GM12878 (cell line): ENCODE data around the gene RPUSD1. TPM values are rescaled to one million over a fixed set of nuclear protein-coding genes. Genes with fewer than 3 reads are reported as not detected.

Source experiments
- ATAC-seq: fragments of 200-7000 bp; cut with Tn5 transposase; 3 replicates; pipeline ENCODE4 v1.9.1; 2020; ENCODE audit warnings: mild to moderate bottlenecking, moderate library complexity
- BruUV-seq: library from RNA; stranded (reverse); fragments of 400-500 nt; replicated peaks from 2 replicates; lab custom pipeline; 2021; lab: Mats Ljungman, UMichigan
- CTCF ChIA-PET: fragments of 300-600 bp; sonication (Branson Sonifier 250); formaldehyde crosslinking; extraction: SDS; loops from one replicate; lab custom pipeline; 2021; ENCODE audit warnings: inconsistent platforms; lab: Yijun Ruan, JAX
- POLR2A ChIA-PET: fragments of 350-600 bp; formaldehyde crosslinking; extraction: SDS; loops from one replicate; lab custom pipeline; 2021; ENCODE audit warnings: inconsistent platforms; lab: Charles Lee
- RAD21 ChIA-PET: fragments of 300-600 bp; sonication (Branson Sonifier 250); formaldehyde crosslinking; loops from one replicate; lab custom pipeline; 2023; ENCODE audit warnings: antibody characterized with exemption; ENCODE audit not compliant: unreplicated experiment; lab: Charles Lee
- SMC1A ChIA-PET: fragments of 300-600 bp; sonication (Branson Sonifier 250); formaldehyde crosslinking; loops from one replicate; lab custom pipeline; 2023; ENCODE audit not compliant: unreplicated experiment, uncharacterized antibody; lab: Charles Lee
- DNase-seq: peaks from one replicate; pipeline ENCODE4 v3.0.0-alpha.2; 2011; ENCODE audit warnings: low read depth, low spot score
- FAIRE-seq: peaks from 3 replicates; lab custom pipeline; 2011; peaks lifted over from hg19 to GRCh38; lab: Jason Lieb, UNC
- H2AFZ ChIP-seq: 2 replicates; pipeline ENCODE4 v1.6.0; 2011; ENCODE audit warnings: low read depth, low read length, control low read depth; ENCODE audit not compliant: control insufficient read depth
- H3K27ac ChIP-seq: 2 replicates; pipeline ENCODE4 v1.5.1; 2011; ENCODE audit warnings: control low read depth; ENCODE audit not compliant: control insufficient read depth, insufficient read depth
- H3K27me3 ChIP-seq, 2 experiments: replicated peaks in 1 of 2; 2 replicates each; pipeline versions ENCODE4 v1.6.0 to v1.6.1; 2011; ENCODE audit warnings: low read length in 1 of 2; ENCODE audit not compliant: control insufficient read depth in 2 of 2, insufficient read depth in 2 of 2
- H3K36me3 ChIP-seq, 2 experiments: 2 replicates each; pipeline ENCODE4 v1.5.1; 2011; ENCODE audit warnings: low read length in 1 of 2; ENCODE audit not compliant: control insufficient read depth in 2 of 2, insufficient read depth in 2 of 2
- H3K4me1 ChIP-seq: 2 replicates; pipeline ENCODE4 v1.6.1; 2011; ENCODE audit warnings: mild to moderate bottlenecking, low read length, moderate library complexity, mixed read lengths; ENCODE audit not compliant: control insufficient read depth, insufficient read depth
- H3K4me2 ChIP-seq: 2 replicates; pipeline ENCODE4 v1.6.0; 2011; ENCODE audit warnings: control low read depth; ENCODE audit not compliant: control insufficient read depth, insufficient read depth
- H3K4me3 ChIP-seq: fragments of 200-600 bp; sonication (generic); 2 replicates; pipeline ENCODE4 v1.5.1; 2016
- H3K79me2 ChIP-seq: 2 replicates; pipeline ENCODE4 v1.6.0; 2011; ENCODE audit warnings: low read length; ENCODE audit not compliant: control insufficient read depth, insufficient read depth
- H3K9ac ChIP-seq: 2 replicates; pipeline ENCODE4 v1.8.0; 2011; ENCODE audit warnings: low read length, control low read depth, mixed read lengths; ENCODE audit not compliant: control insufficient read depth, insufficient read depth
- H3K9me3 ChIP-seq: replicated peaks from 3 replicates; pipeline ENCODE4 v1.5.1; 2011; ENCODE audit warnings: mild to moderate bottlenecking, low read length; ENCODE audit not compliant: control insufficient read depth, insufficient read depth
- H4K20me1 ChIP-seq: 2 replicates; pipeline ENCODE4 v1.6.0; 2011; ENCODE audit not compliant: control insufficient read depth, insufficient read depth
- ATF7 ChIP-seq: fragments of 450-650 bp; IDR thresholded peaks from 2 replicates; pipeline ENCODE4 v1.6.1; 2016; ENCODE audit warnings: low read depth, mild to moderate bottlenecking
- BACH1 ChIP-seq: fragments of 450-650 bp; IDR thresholded peaks from 2 replicates; pipeline ENCODE4 v1.6.1; 2017; ENCODE audit warnings: mild to moderate bottlenecking, borderline replicate concordance
- CHD1 ChIP-seq: IDR thresholded peaks from 2 replicates; pipeline ENCODE4 v1.6.1; 2012; ENCODE audit warnings: low read depth, low read length, improper control_type of control experiment
- EED ChIP-seq: sonication (generic); IDR thresholded peaks from 2 replicates; pipeline ENCODE4 v1.6.1; 2016; ENCODE audit warnings: antibody characterized with exemption, low read depth
- ETV6 ChIP-seq, 2 experiments: fragments of 450-650 bp in 1 of 2; IDR thresholded peaks in 1 of 2; conservative IDR thresholded peaks in 1 of 2; 2 replicates each; pipeline ENCODE4 v1.6.1; 2014; ENCODE audit warnings: antibody characterized with exemption in 1 of 2, borderline replicate concordance in 1 of 2, low read depth in 1 of 2, mild to moderate bottlenecking in 1 of 2, moderate library complexity in 1 of 2
- IKZF2 ChIP-seq, 2 experiments: fragments of 450-650 bp; IDR thresholded peaks; 2 replicates each; pipeline ENCODE4 v1.6.1; 2017; ENCODE audit warnings: mild to moderate bottlenecking in 2 of 2, moderate library complexity in 2 of 2
- IRF3 ChIP-seq: fragments of 450-650 bp; IDR thresholded peaks from 2 replicates; pipeline ENCODE4 v1.6.1; 2014; ENCODE audit warnings: mild to moderate bottlenecking
- IRF4 ChIP-seq: IDR thresholded peaks from 2 replicates; pipeline ENCODE4 v1.6.1; 2011; ENCODE audit warnings: low read depth, low read length
- NR2C1 ChIP-seq: fragments of 450-650 bp; IDR thresholded peaks from 2 replicates; pipeline ENCODE4 v1.6.1; 2017; ENCODE audit warnings: antibody characterized with exemption, mild to moderate bottlenecking, moderate library complexity
- SMAD5 ChIP-seq: IDR thresholded peaks from 2 replicates; pipeline ENCODE4 v1.6.1; 2016; ENCODE audit warnings: antibody characterized with exemption, low read depth
- ZBED1 ChIP-seq: IDR thresholded peaks from 2 replicates; pipeline ENCODE4 v1.6.1; 2016; ENCODE audit warnings: borderline replicate concordance
- ZBTB4 ChIP-seq: fragments of 450-650 bp; formaldehyde crosslinking; IDR thresholded peaks from 2 replicates; pipeline ENCODE4 v1.4.0; 2022; ENCODE audit warnings: mild to moderate bottlenecking, moderate library complexity
- WGBS: methylation state at CpG from one replicate; pipeline ENCODE4 v1.1.6; 2016; ENCODE audit warnings: low lambda C conversion rate; ENCODE audit not compliant: insufficient replicate concordance, insufficient coverage; ENCODE audit errors: missing lambda C conversion rate; 5-methylcytosine and 5-hydroxymethylcytosine counted together
- in situ Hi-C: fragments of 300-500 bp; cut with MboI; formaldehyde crosslinking; loops from 9 replicates; pipeline ENCODE4 v1.14.3; 2018; ENCODE audit warnings: mixed read lengths
- intact Hi-C: fragments of 100-400 bp; cut with micrococcal nuclease; formaldehyde crosslinking; loops from one replicate; pipeline ENCODE4 v1.14.2; 2022; ENCODE audit not compliant: unreplicated experiment
- polyA plus RNA-seq, 11 experiments: library from polyadenylated mRNA; depleted of rRNA in 4 of 11; unstranded in 6 of 11; stranded (reverse) in 5 of 11; fragments of >200 nt; fragmentation: Nextera tagmentation in 4 of 11; fragmentation: Illumina TruSeq in 1 of 11; extraction: Ambion mirVana in 4 of 11; extraction: Trizol in 1 of 11; gene quantifications; 1 replicate in 1 of 11; 2 replicates in 10 of 11; pipeline versions ENCODE4 v1.2.1 to v1.2.3, GENCODE V29; 2011 to 2016; ENCODE audit warnings: inconsistent platforms in 2 of 11, missing spikeins in 2 of 11, low read depth in 1 of 11
- total RNA-seq, 4 experiments: library from RNA; depleted of rRNA in 3 of 4; stranded (reverse); fragments of >200 nt in 3 of 4; fragmentation: Illumina TruSeq in 1 of 4; extraction: Trizol in 1 of 4; gene quantifications; 2 replicates each; pipeline versions ENCODE4 v1.2.1 to v1.2.3, GENCODE V29; 2013 to 2021

RPUSD1 gene
- total and polyA plus RNA-seq, 10 of the 15 experiments (the other 5 are each of a cell fraction or from before 2014, with no cell fraction given), result 0.55 to 49.9 (median 21.1) TPM

- BruUV-seq, result no TSS peak
- TF ChIP-seq NR2C1 (no peak), BACH1 (no peak), SMAD5 (no peak), ETV6 (conservative IDR thresholded peaks at IDR 0.05 in 1 of 2, IDR thresholded peaks at IDR 0.05 in 1 of 2; ENCODE audit: borderline replicate concordance in 1 of 2, low read depth in 1 of 2) (no peak), EED (no peak), ATF7 (no peak), ZBED1 (no peak), CHD1 (no peak), ZBTB4 (CRISPR knock-in tag) (no peak), IRF3 (no peak), IKZF2 (IDR thresholded peaks at IDR 0.05) (no peak), IRF4 (no peak)
- no peaks in the 10 kb centered on the region for H3K36me3 ChIP-seq
- no peaks in the 10 kb centered on the region for H3K79me2 ChIP-seq
- no peak overlapping the region for H3K4me3 ChIP-seq
- in situ Hi-C loops, result no loop called here
- RAD21 ChIA-PET, result no interaction called here
- CTCF ChIA-PET, result no interaction called here
- SMC1A ChIA-PET, result interaction anchor here (0.6 kb wide), 1 partner anchor 81 kb away, joined by 3 read pairs; no protein-coding TSS in a partner anchor
- DNase-seq (no peak), ATAC-seq (no peak), FAIRE-seq (no peak)
- no peaks in the 10 kb centered on the region for H4K20me1 ChIP-seq
- intact Hi-C loops, result no loop called here
- no peak overlapping the region for H2AFZ ChIP-seq
- H3K9ac ChIP-seq, result no peak overlapping the region
- H3K4me2 ChIP-seq, result no peak overlapping the region
- no peaks in the 10 kb centered on the region; the same call in 2 of the 3 replicates for H3K9me3 ChIP-seq
- H3K27ac ChIP-seq, result no peak overlapping the region
- POLR2A ChIA-PET, result no interaction called here
- H3K27me3 ChIP-seq, result no peaks in the 10 kb centered on the region; a peak in 1 of 4 replicates
- WGBS, result 5% methylated on average over 23 of the region's 23 CpGs
- H3K4me1 ChIP-seq, result no peaks in the 10 kb centered on the region
Observed at GRCh38 chr16:819336-820043, 31.3 kb upstream of the RPUSD1 start.
